ENCODE measurements around the gene NFXL1.

The NFXL1 gene

GRCh38 chr4:47837094-47837907 is 77.1 kb downstream of the NFXL1 start:
- TF ChIP-seq CTCF (IDR thresholded peaks at IDR 0.05; ENCODE audit: low read depth, low read length): no peak
- peak; percentile 17 to 31 for DNase-seq (ENCODE audit: low read depth in 2 of 2)
- H3K4me3 ChIP-seq (replicated peaks in 1 of 2; ENCODE audit: low read depth in 2 of 2, low read length in 2 of 2): peak overlapping the region; percentile 62

GRCh38 chr4:47836641-47837093 is 77.7 kb downstream of the NFXL1 start:
- peak; percentile 80 to 83 for DNase-seq (ENCODE audit: low read depth in 2 of 2)
- peak; percentile 81 for TF ChIP-seq CTCF (IDR thresholded peaks at IDR 0.05; ENCODE audit: low read depth, low read length)
- H3K4me3 ChIP-seq (replicated peaks in 1 of 2; ENCODE audit: low read depth in 2 of 2, low read length in 2 of 2): peak overlapping the region; percentile 62

- H3K4me3 ChIP-seq (replicated peaks in 1 of 2; ENCODE audit: low read depth in 2 of 2, low read length in 2 of 2): no peak overlapping the region
- DNase-seq (ENCODE audit: low read depth in 2 of 2): peak in 1 of 2 donors; percentile 15
- TF ChIP-seq CTCF (IDR thresholded peaks at IDR 0.05; ENCODE audit: low read depth, low read length): no peak
Measured at GRCh38 chr4:47835494-47835893, 78.9 kb downstream of the NFXL1 start.

DNA sequence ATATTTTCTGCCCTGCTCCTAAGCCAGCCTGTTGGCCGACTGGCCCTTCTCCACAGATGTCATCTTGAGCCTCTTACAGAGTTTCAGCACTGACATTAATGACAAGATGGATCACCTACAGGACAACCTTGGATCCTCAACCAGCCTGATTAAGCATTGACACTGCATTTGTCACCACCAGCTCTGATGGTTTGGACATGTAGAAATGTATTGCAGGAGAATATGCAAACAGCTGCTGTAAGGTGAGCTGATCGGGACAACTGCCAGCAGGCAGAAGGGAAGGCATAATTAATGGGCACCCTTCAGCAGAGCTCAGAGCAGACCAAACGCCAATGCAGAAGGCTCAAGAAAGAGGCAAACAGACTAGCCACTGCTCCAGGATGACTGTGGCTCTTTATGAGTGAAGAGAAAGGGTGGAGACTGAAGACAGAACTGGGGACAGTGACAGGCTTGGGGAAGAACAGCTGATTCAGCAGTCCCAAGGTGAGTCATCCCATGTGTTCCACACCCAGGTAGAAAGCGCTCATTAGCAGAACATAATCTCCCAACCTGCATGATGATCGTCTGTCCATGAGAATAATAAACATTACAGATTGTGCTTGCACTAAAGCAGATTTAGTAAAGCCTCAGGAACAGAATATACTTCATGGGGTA is 83.2 kb downstream of the NFXL1 start:
- TF ChIP-seq CTCF (IDR thresholded peaks at IDR 0.05; ENCODE audit: low read depth, low read length): no peak
- no peak for DNase-seq (ENCODE audit: low read depth in 2 of 2)
- H3K4me3 ChIP-seq (replicated peaks in 1 of 2; ENCODE audit: low read depth in 2 of 2, low read length in 2 of 2): no peak overlapping the region

DNA sequence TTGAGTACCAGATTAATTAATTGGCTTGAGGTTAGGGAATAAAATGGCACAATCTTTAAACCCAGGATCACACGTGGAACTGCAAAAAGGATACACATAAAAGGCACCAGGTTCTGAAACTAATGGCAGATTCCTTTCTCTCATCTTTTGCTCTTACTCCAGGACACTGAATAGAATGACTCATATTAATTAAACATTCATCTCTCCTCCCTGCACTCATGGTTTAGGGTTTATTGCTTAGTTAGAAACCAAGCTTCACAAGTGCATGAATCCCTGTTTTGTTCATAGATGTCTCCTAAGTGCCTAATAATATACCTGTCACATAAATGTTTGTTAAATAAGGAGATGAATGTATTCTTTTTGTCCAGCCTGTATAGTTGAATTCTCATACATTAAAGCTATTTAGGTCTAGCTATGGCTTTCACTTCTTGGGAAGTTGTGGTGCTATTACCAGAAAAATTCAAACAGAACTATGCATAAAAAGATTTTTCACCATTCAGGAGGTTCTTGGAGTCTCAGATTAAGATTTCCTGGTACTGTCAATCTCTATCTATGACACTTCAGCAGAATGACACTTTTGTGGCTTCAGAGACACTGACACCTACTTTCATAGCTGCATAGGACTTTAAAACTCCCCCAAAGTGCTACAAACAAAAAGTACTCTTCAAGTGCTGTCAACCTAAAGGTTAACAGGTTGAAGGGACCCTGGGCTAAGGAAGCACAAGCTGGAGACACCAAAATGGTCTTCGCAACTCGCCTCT is 83.9 kb downstream of the NFXL1 start:
- no peak overlapping the region for H3K4me3 ChIP-seq (replicated peaks in 1 of 2; ENCODE audit: low read depth in 2 of 2, low read length in 2 of 2)
- TF ChIP-seq CTCF (IDR thresholded peaks at IDR 0.05; ENCODE audit: low read depth, low read length): no peak
- no peak for DNase-seq (ENCODE audit: low read depth in 2 of 2)

GRCh38 chr4:47829438-47829837 is 84.9 kb downstream of the NFXL1 start:
- DNase-seq (ENCODE audit: low read depth in 2 of 2): no peak
- TF ChIP-seq CTCF (IDR thresholded peaks at IDR 0.05; ENCODE audit: low read depth, low read length): no peak

More at GRCh38 chr4:47829438-47829837, 84.9 kb downstream of the NFXL1 start:
- no peak overlapping the region for H3K4me3 ChIP-seq (replicated peaks in 1 of 2; ENCODE audit: low read depth in 2 of 2, low read length in 2 of 2)

Data from cardiac fibroblast (primary cell).